Neuronal stem cell (in vitro differentiated cells): Measurements from ENCODE around the gene RTN4RL1.
A peak's percentile ranks its signal among the peaks of the same experiment; 100 is the strongest.
"Not testable (repeated sequence)": the region's sequence is repeated elsewhere in the genome, so short reads cannot be mapped to it uniquely, and the experiment has no call there.

Source experiments
- DNase-seq: peaks from one replicate; pipeline ENCODE4 v3.0.0-alpha.2; 2013; ENCODE audit warnings: low spot score
- H2AFZ ChIP-seq: one replicate; pipeline ENCODE4 v1.6.1; 2013; ENCODE audit warnings: mild to moderate bottlenecking, low read length, inconsistent platforms
- H2AK5ac ChIP-seq: 2 replicates; pipeline ENCODE4 v1.6.1; 2013; ENCODE audit warnings: low read depth, mild to moderate bottlenecking, inconsistent platforms, low read length, moderate library complexity, mixed read lengths
- H2BK120ac ChIP-seq: 2 replicates; pipeline ENCODE4 v1.6.1; 2013; ENCODE audit warnings: low read depth, mild to moderate bottlenecking, inconsistent platforms, low read length, moderate library complexity, mixed read lengths
- H2BK12ac ChIP-seq: one replicate; pipeline ENCODE4 v1.6.1; 2013; ENCODE audit warnings: low read length, inconsistent platforms
- H2BK15ac ChIP-seq: 2 replicates; pipeline ENCODE4 v1.6.1; 2013; ENCODE audit warnings: mild to moderate bottlenecking, low read length, inconsistent platforms, mixed read lengths
- H2BK5ac ChIP-seq: one replicate; pipeline ENCODE4 v1.6.1; 2013; ENCODE audit warnings: inconsistent platforms, mild to moderate bottlenecking, low read length, moderate library complexity
- H3K14ac ChIP-seq: one replicate; pipeline ENCODE4 v1.6.1; 2013; ENCODE audit warnings: low read length, inconsistent platforms
- H3K18ac ChIP-seq: 2 replicates; pipeline ENCODE4 v1.6.1; 2013; ENCODE audit warnings: low read length, inconsistent platforms
- H3K23ac ChIP-seq: 2 replicates; pipeline ENCODE4 v1.6.1; 2013; ENCODE audit warnings: low read depth, mild to moderate bottlenecking, mixed read lengths, low read length, inconsistent platforms; ENCODE audit not compliant: poor library complexity
- H3K27ac ChIP-seq: replicated peaks from 3 replicates; pipeline ENCODE4 v1.5.1; 2013; ENCODE audit warnings: low read length, inconsistent platforms
- H3K27me3 ChIP-seq, 3 experiments: 2 replicates each; pipeline ENCODE4 v1.6.1; 2013; ENCODE audit warnings: low read length in 3 of 3, mild to moderate bottlenecking in 2 of 3, inconsistent platforms in 1 of 3, low read depth in 1 of 3, mixed read lengths in 1 of 3, moderate library complexity in 1 of 3; ENCODE audit not compliant: control insufficient read depth in 3 of 3, insufficient read depth in 3 of 3
- H3K36me3 ChIP-seq, 2 donors: replicated peaks in 1 of 2; 2 replicates each; pipeline ENCODE4 v1.6.1; 2013; ENCODE audit warnings: low read length in 2 of 2; ENCODE audit not compliant: control insufficient read depth in 2 of 2, insufficient read depth in 2 of 2
- H3K4ac ChIP-seq: 2 replicates; pipeline ENCODE4 v1.6.1; 2013; ENCODE audit warnings: inconsistent platforms, mild to moderate bottlenecking, low read length, moderate library complexity
- H3K4me1 ChIP-seq, 2 donors: 1 replicate in 1 of 2; 2 replicates in 1 of 2; pipeline ENCODE4 v1.6.1; 2013; ENCODE audit warnings: low read length in 2 of 2, low read depth in 1 of 2; ENCODE audit not compliant: control insufficient read depth in 2 of 2, insufficient read depth in 1 of 2
- H3K4me2 ChIP-seq: one replicate; pipeline ENCODE4 v1.6.1; 2013; ENCODE audit warnings: mild to moderate bottlenecking, low read length, inconsistent platforms; ENCODE audit not compliant: insufficient read depth, poor library complexity, severe bottlenecking
- H3K4me3 ChIP-seq, 2 donors: 2 replicates each; pipeline ENCODE4 v1.5.1; 2013; ENCODE audit warnings: low read length in 2 of 2, mild to moderate bottlenecking in 2 of 2, inconsistent platforms in 1 of 2, moderate library complexity in 1 of 2
- H3K79me1 ChIP-seq: one replicate; pipeline ENCODE4 v1.6.1; 2013; ENCODE audit warnings: low read depth, mild to moderate bottlenecking, inconsistent platforms, low read length, moderate library complexity
- H3K9ac ChIP-seq: one replicate; pipeline ENCODE4 v1.6.1; 2013; ENCODE audit warnings: mild to moderate bottlenecking, low read depth, low read length, inconsistent platforms; ENCODE audit not compliant: poor library complexity
- H3K9me3 ChIP-seq, 2 donors: replicated peaks in 1 of 2; 2 replicates each; pipeline versions ENCODE3 to v1.6.1; 2013; ENCODE audit warnings: low read length in 2 of 2, mild to moderate bottlenecking in 2 of 2, inconsistent platforms in 1 of 2, low read depth in 1 of 2, mixed read lengths in 1 of 2, moderate library complexity in 1 of 2; ENCODE audit not compliant: control insufficient read depth in 2 of 2, insufficient read depth in 1 of 2
- H4K8ac ChIP-seq: one replicate; pipeline ENCODE4 v1.6.1; 2013; ENCODE audit warnings: low read depth, mild to moderate bottlenecking, inconsistent platforms, low read length, moderate library complexity
- H4K91ac ChIP-seq: one replicate; pipeline ENCODE4 v1.6.1; 2013; ENCODE audit warnings: low read length, low read depth, mild to moderate bottlenecking, inconsistent platforms; ENCODE audit not compliant: poor library complexity
- WGBS, 2 donors: extraction: QIAGEN DNeasy Blood & Tissue Kit; methylation state at CpG; one replicate each; pipeline ENCODE4 v1.1.7; 2013; ENCODE audit warnings: missing lambda C conversion rate in 2 of 2, mixed read lengths in 1 of 2; ENCODE audit not compliant: insufficient read length in 2 of 2, insufficient replicate concordance in 1 of 2; ENCODE audit errors: extremely low coverage in 2 of 2; 5-methylcytosine and 5-hydroxymethylcytosine counted together

Gene RTN4RL1

GRCh38 chr17:2015314-2015713 is 9.8 kb downstream of the RTN4RL1 start:
- no peak for DNase-seq
- H2BK5ac ChIP-seq: no peak overlapping the region

GRCh38 chr17:2013994-2014317 is 11.2 kb downstream of the RTN4RL1 start:
- Histone ChIP-seq H3K36me3 (no peaks in the 10 kb centered on the region), H3K4me3 (no peak overlapping the region), H3K18ac (no peak overlapping the region), H2AK5ac (peak overlapping the region; percentile 79), H3K27ac (no peak overlapping the region), H3K14ac (no peak overlapping the region), H3K79me1 (no peaks in the 10 kb centered on the region), H3K27me3 (peaks cover 0 to 19% (median 0%) of the 10 kb centered on the region in 3 experiments), H2AFZ (no peak overlapping the region), H2BK5ac (no peak overlapping the region), H4K91ac (no peak overlapping the region), H3K23ac (no peak overlapping the region), H2BK12ac (no peak overlapping the region), H4K8ac (no peak overlapping the region), H2BK120ac (no peak overlapping the region), H3K4ac (no peak overlapping the region), H3K4me1 (peaks cover 12 to 21% of the 10 kb centered on the region in 2 donors), H3K4me2 (no peak overlapping the region), H2BK15ac (no peak overlapping the region), H3K9ac (no peak overlapping the region), H3K9me3 (peaks cover 0 to 3% of the 10 kb centered on the region in 2 donors)
- no peak for DNase-seq
- WGBS, 2 donors: no CpG with 5 or more reads among the region's 1 CpG

More at GRCh38 chr17:2015314-2015713, 9.8 kb downstream of the RTN4RL1 start:
- Histone ChIP-seq H3K14ac (peak overlapping the region; percentile 0), H3K18ac (peak overlapping the region; percentile 44), H3K4me3 (no peak overlapping the region), H3K27ac (no peak overlapping the region), H3K79me1 (no peaks in the 10 kb centered on the region), H2BK12ac (peak overlapping the region; percentile 67), H4K8ac (no peak overlapping the region), H3K4me2 (no peak overlapping the region), H3K36me3 (no peaks in the 10 kb centered on the region), H3K27me3 (peaks cover 0 to 33% (median 0%) of the 10 kb centered on the region in 3 experiments), H3K9me3 (peaks cover 0 to 3% of the 10 kb centered on the region in 2 donors), H2AFZ (no peak overlapping the region), H3K4ac (no peak overlapping the region), H2BK15ac (no peak overlapping the region), H2BK120ac (no peak overlapping the region), H4K91ac (no peak overlapping the region), H2AK5ac (peak overlapping the region; percentile 12), H3K4me1 (peaks cover 12 to 21% of the 10 kb centered on the region in 2 donors), H3K9ac (no peak overlapping the region), H3K23ac (peak overlapping the region; percentile 21)
- WGBS, 2 donors: no CpG with 5 or more reads among the region's 14 CpGs

GRCh38 chr17:2013220-2013993 is 11.7 kb downstream of the RTN4RL1 start:
- not testable (repeated sequence) for H2AFZ ChIP-seq, H2BK15ac ChIP-seq, H3K14ac ChIP-seq, H3K36me3 ChIP-seq, H3K18ac ChIP-seq, H3K9me3 ChIP-seq, H3K27ac ChIP-seq, H2BK120ac ChIP-seq, H3K79me1 ChIP-seq, H3K23ac ChIP-seq, H4K91ac ChIP-seq, H3K4me2 ChIP-seq, H4K8ac ChIP-seq, H2BK12ac ChIP-seq, H2BK5ac ChIP-seq, DNase-seq, H3K9ac ChIP-seq
- H3K27me3 ChIP-seq: peaks cover 0 to 14% (median 0%) of the 10 kb centered on the region in 3 experiments
- peak overlapping the region in 1 of 2 donors; percentile 8 for H3K4me3 ChIP-seq
- no CpG with 5 or more reads among the region's 6 CpGs for WGBS, 2 donors
- peaks cover 12 to 21% of the 10 kb centered on the region in 2 donors for H3K4me1 ChIP-seq
- H3K4ac ChIP-seq: peak overlapping the region; percentile 41
- peak overlapping the region; percentile 79 for H2AK5ac ChIP-seq

GRCh38 chr17:2012499-2012898 is 12.6 kb downstream of the RTN4RL1 start:
- Histone ChIP-seq H2BK5ac (no peak overlapping the region), H3K79me1 (no peaks in the 10 kb centered on the region), H2BK15ac (no peak overlapping the region), H3K4ac (no peak overlapping the region), H2BK120ac (no peak overlapping the region), H3K27me3 (peaks cover 0 to 5% (median 0%) of the 10 kb centered on the region in 3 experiments), H3K18ac (no peak overlapping the region), H4K91ac (no peak overlapping the region), H3K36me3 (no peaks in the 10 kb centered on the region), H3K4me2 (no peak overlapping the region), H3K23ac (no peak overlapping the region), H3K4me3 (no peak overlapping the region), H3K4me1 (peaks cover 11 to 17% of the 10 kb centered on the region in 2 donors), H3K27ac (no peak overlapping the region), H2AK5ac (no peak overlapping the region), H3K14ac (no peak overlapping the region), H3K9ac (no peak overlapping the region), H4K8ac (no peak overlapping the region), H2AFZ (peak overlapping the region; percentile 85), H2BK12ac (no peak overlapping the region), H3K9me3 (peaks cover 0 to 3% of the 10 kb centered on the region in 2 donors)
- DNase-seq: no peak
- WGBS, 2 donors: no CpG with 5 or more reads among the region's 4 CpGs
